ENCODE data around the gene ZNF423. TPM values are rescaled to one million over a fixed set of nuclear protein-coding genes. Genes with fewer than 3 reads are reported as not detected.

Gene ZNF423
- polyA plus RNA-seq, 1 donor from 2014 or later = 4.5 TPM

DNA sequence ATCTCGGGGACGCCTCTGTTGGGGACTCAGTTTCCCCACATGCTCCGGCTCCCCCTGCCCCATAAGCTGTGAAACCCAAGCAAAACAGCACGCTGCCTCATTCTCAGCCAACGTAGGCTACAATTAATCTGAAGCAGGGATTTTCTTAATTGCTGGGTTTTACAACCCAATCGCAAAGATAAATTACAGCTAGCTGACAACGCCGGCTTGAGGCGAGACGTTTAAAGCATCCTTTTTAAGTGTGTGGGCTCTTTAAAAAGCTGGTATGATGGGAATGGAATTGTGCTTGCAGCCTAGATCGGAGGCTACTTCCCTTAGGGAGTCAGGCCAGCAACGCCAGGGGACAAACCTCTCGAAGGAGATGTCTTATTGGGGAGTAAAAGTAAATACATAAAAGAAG is 185.3 kb downstream of the ZNF423 start:
- H4K20me1 ChIP-seq (ENCODE audit: insufficient read depth) = no peaks in the 10 kb centered on the region
- TF ChIP-seq TAF1 (IDR thresholded peaks at IDR 0.05; ENCODE audit: low read depth) (no peak), RAD21 (conservative IDR thresholded peaks at IDR 0.05) (no peak), POLR2AphosphoS5 (IDR thresholded peaks at IDR 0.05) (no peak), EZH2 (IDR thresholded peaks at IDR 0.05; ENCODE audit: borderline replicate concordance, insufficient read depth, low read length, poor library complexity, severe bottlenecking) (no peak), MXI1 (conservative IDR thresholded peaks at IDR 0.05; ENCODE audit: poor library complexity, severe bottlenecking) (no peak), EP300 (conservative IDR thresholded peaks at IDR 0.05; ENCODE audit: poor library complexity, severe bottlenecking) (no peak), SMC3 (conservative IDR thresholded peaks at IDR 0.05; ENCODE audit: poor library complexity) (no peak)
- TF ChIP-seq, protein P1, sequence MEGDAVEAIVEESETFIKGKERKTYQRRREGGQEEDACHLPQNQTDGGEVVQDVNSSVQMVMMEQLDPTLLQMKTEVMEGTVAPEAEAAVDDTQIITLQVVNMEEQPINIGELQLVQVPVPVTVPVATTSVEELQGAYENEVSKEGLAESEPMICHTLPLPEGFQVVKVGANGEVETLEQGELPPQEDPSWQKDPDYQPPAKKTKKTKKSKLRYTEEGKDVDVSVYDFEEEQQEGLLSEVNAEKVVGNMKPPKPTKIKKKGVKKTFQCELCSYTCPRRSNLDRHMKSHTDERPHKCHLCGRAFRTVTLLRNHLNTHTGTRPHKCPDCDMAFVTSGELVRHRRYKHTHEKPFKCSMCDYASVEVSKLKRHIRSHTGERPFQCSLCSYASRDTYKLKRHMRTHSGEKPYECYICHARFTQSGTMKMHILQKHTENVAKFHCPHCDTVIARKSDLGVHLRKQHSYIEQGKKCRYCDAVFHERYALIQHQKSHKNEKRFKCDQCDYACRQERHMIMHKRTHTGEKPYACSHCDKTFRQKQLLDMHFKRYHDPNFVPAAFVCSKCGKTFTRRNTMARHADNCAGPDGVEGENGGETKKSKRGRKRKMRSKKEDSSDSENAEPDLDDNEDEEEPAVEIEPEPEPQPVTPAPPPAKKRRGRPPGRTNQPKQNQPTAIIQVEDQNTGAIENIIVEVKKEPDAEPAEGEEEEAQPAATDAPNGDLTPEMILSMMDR (IDR thresholded peaks at IDR 0.05; ENCODE audit: poor library complexity, severe bottlenecking) = no peak
- TF ChIP-seq, protein P2, sequence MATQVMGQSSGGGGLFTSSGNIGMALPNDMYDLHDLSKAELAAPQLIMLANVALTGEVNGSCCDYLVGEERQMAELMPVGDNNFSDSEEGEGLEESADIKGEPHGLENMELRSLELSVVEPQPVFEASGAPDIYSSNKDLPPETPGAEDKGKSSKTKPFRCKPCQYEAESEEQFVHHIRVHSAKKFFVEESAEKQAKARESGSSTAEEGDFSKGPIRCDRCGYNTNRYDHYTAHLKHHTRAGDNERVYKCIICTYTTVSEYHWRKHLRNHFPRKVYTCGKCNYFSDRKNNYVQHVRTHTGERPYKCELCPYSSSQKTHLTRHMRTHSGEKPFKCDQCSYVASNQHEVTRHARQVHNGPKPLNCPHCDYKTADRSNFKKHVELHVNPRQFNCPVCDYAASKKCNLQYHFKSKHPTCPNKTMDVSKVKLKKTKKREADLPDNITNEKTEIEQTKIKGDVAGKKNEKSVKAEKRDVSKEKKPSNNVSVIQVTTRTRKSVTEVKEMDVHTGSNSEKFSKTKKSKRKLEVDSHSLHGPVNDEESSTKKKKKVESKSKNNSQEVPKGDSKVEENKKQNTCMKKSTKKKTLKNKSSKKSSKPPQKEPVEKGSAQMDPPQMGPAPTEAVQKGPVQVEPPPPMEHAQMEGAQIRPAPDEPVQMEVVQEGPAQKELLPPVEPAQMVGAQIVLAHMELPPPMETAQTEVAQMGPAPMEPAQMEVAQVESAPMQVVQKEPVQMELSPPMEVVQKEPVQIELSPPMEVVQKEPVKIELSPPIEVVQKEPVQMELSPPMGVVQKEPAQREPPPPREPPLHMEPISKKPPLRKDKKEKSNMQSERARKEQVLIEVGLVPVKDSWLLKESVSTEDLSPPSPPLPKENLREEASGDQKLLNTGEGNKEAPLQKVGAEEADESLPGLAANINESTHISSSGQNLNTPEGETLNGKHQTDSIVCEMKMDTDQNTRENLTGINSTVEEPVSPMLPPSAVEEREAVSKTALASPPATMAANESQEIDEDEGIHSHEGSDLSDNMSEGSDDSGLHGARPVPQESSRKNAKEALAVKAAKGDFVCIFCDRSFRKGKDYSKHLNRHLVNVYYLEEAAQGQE (IDR thresholded peaks at IDR 0.05; ENCODE audit: borderline replicate concordance) = no peak
- no peaks in the 10 kb centered on the region for H3K9me3 ChIP-seq (ENCODE audit: low read length)
- H3F3A ChIP-seq (ENCODE audit: insufficient read depth, low read length, poor library complexity, severe bottlenecking) = no peaks in the 10 kb centered on the region
- H3K9me2 ChIP-seq (ENCODE audit: insufficient read depth, low read length) = no peaks in the 10 kb centered on the region
- no peak overlapping the region for H3K4me3 ChIP-seq (ENCODE audit: low read length)
- H3K9ac ChIP-seq (ENCODE audit: low read length) = no peak overlapping the region
- no peak overlapping the region for H3K27ac ChIP-seq (ENCODE audit: low read length)
- no peaks in the 10 kb centered on the region for H3K36me3 ChIP-seq (ENCODE audit: insufficient read depth, low read length)
- no peak overlapping the region for H3K4me2 ChIP-seq (ENCODE audit: low read length)
- H3K79me2 ChIP-seq (replicated peaks; ENCODE audit: insufficient read depth, low read length) = no peaks in the 10 kb centered on the region
- no peak overlapping the region for H2AFZ ChIP-seq (ENCODE audit: low read depth, low read length)
- no peaks in the 10 kb centered on the region for H3K27me3 ChIP-seq (ENCODE audit: insufficient read depth, low read depth, low read length)

DNA sequence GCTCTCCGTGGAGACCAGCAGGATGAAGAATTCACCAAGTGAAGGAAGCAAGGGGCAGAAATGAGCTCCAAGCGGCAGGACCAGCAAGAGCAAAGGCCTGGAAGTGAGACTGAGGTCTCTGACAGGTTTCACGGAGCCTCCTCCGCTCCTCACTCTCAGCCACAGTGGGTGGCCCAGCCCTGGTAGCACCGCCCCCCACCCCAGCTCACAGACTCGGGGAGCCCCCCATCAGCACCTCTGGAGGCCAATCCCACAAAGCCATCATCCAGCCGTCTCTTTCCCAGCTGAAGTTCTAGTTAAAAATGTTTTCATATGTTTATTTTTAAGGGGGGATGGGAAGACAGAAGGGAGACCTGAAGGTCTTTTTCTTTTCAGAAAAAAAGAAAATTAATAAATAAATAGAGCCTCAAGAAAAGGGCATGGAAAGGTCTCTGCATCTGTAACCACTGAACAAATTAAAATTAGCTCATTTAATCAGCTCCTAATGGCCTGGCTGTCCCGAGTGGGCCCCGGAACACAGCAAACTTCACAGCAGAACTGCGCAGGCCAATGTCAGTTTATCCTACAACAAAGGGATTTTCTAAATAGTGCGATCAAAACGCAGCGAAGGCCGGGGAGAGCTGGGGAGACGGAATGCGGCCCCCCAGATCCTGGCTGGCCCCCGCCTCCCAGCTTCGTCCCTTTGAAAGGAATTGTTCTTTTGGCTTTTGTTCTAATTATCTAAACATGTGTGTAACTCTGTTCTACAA is 190.3 kb downstream of the ZNF423 start:
- Histone ChIP-seq H3K36me3 (ENCODE audit: insufficient read depth, low read length) (no peaks in the 10 kb centered on the region), H3K9me2 (ENCODE audit: insufficient read depth, low read length) (no peaks in the 10 kb centered on the region), H3K4me3 (ENCODE audit: low read length) (no peak overlapping the region), H3F3A (ENCODE audit: insufficient read depth, low read length, poor library complexity, severe bottlenecking) (no peaks in the 10 kb centered on the region), H3K9me3 (ENCODE audit: low read length) (no peaks in the 10 kb centered on the region), H4K20me1 (ENCODE audit: insufficient read depth) (no peaks in the 10 kb centered on the region), H3K9ac (ENCODE audit: low read length) (no peak overlapping the region), H3K79me2 (replicated peaks; ENCODE audit: insufficient read depth, low read length) (no peaks in the 10 kb centered on the region), H3K27me3 (ENCODE audit: insufficient read depth, low read depth, low read length) (no peaks in the 10 kb centered on the region), H2AFZ (ENCODE audit: low read depth, low read length) (no peak overlapping the region), H3K27ac (ENCODE audit: low read length) (no peak overlapping the region), H3K4me2 (ENCODE audit: low read length) (no peak overlapping the region)
- TF ChIP-seq, protein P2 (IDR thresholded peaks at IDR 0.05; ENCODE audit: borderline replicate concordance) = no peak
- no peak for TF ChIP-seq EZH2 (IDR thresholded peaks at IDR 0.05; ENCODE audit: borderline replicate concordance, insufficient read depth, low read length, poor library complexity, severe bottlenecking)
- TF ChIP-seq SMC3 (conservative IDR thresholded peaks at IDR 0.05; ENCODE audit: poor library complexity) = no peak
- no peak for TF ChIP-seq RAD21 (conservative IDR thresholded peaks at IDR 0.05)
- no peak for TF ChIP-seq POLR2AphosphoS5 (IDR thresholded peaks at IDR 0.05)
- TF ChIP-seq EP300 (conservative IDR thresholded peaks at IDR 0.05; ENCODE audit: poor library complexity, severe bottlenecking) = no peak
- TF ChIP-seq, protein P1 (IDR thresholded peaks at IDR 0.05; ENCODE audit: poor library complexity, severe bottlenecking) = no peak
- TF ChIP-seq MXI1 (conservative IDR thresholded peaks at IDR 0.05; ENCODE audit: poor library complexity, severe bottlenecking) = no peak
